Peyer's patch (tissue), 4 donors: ENCODE results near the gene NOA1.

Experiments used
- POLR2A ChIP-seq, 2 donors: fragments of 450-650 bp; IDR thresholded peaks; one replicate each; pipeline ENCODE4 v1.5.1; 2017; ENCODE audit warnings: antibody characterized with exemption in 2 of 2, mild to moderate bottlenecking in 2 of 2, moderate library complexity in 2 of 2
- TF ChIP-seq, protein P1 (sequence below), 6 experiments: fragments of 450-650 bp in 4 of 6; fragments of 200-600 bp in 2 of 6; sonication (generic) in 1 of 6; IDR thresholded peaks; one replicate each; pipeline ENCODE4 v1.5.1; 2017 to 2019; ENCODE audit warnings: antibody characterized with exemption in 6 of 6, mild to moderate bottlenecking in 3 of 6, moderate library complexity in 1 of 6

DNA sequence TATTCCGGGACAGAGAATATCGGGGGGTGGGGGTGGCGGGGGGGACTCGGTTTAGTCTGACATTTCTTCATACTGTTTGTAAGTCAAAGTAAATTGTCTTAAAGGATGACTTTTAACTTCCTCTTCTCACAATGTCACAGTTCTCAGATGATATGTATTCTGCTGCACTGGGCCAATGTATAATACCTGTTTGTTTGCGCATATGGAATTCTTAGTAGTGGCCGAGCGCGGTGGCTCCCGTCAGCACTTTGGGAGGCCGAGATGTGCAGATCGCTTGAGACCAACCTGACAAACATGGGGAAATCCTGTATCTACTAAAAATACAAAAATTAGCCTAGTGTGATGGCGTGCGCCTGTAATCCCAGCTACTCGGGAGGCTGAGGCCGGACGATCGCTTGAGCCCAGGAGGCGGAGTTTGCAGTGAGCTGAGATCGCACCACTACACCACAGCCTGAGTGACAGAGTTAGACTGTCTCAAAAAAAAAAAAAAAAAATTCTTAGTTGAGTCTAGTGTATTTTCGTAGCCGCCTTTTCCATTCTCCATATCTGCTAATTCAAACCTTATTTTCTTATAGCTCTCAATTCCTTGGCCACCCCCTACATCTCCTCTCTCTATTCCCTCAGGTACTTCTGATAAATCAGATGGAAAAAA, 2.1 kb upstream of the NOA1 start:
- no peak for TF ChIP-seq POLR2A (IDR thresholded peaks at IDR 0.05)
- TF ChIP-seq, protein P1, sequence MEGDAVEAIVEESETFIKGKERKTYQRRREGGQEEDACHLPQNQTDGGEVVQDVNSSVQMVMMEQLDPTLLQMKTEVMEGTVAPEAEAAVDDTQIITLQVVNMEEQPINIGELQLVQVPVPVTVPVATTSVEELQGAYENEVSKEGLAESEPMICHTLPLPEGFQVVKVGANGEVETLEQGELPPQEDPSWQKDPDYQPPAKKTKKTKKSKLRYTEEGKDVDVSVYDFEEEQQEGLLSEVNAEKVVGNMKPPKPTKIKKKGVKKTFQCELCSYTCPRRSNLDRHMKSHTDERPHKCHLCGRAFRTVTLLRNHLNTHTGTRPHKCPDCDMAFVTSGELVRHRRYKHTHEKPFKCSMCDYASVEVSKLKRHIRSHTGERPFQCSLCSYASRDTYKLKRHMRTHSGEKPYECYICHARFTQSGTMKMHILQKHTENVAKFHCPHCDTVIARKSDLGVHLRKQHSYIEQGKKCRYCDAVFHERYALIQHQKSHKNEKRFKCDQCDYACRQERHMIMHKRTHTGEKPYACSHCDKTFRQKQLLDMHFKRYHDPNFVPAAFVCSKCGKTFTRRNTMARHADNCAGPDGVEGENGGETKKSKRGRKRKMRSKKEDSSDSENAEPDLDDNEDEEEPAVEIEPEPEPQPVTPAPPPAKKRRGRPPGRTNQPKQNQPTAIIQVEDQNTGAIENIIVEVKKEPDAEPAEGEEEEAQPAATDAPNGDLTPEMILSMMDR (IDR thresholded peaks at IDR 0.05) = no peak
